Fibroblast of peridontal ligament (primary cell): ENCODE measurements around the gene SNAPC1.
A peak's percentile ranks its signal among the peaks of the same experiment; 100 is the strongest.
"Not testable (repeated sequence)": the region's sequence is repeated elsewhere in the genome, so short reads cannot be mapped to it uniquely, and the experiment has no call there.

Source experiments
- DNase-seq: peaks from one replicate; pipeline ENCODE4 v3.0.0-alpha.2; 2010; ENCODE audit errors: extremely low read depth

The SNAPC1 gene

DNA sequence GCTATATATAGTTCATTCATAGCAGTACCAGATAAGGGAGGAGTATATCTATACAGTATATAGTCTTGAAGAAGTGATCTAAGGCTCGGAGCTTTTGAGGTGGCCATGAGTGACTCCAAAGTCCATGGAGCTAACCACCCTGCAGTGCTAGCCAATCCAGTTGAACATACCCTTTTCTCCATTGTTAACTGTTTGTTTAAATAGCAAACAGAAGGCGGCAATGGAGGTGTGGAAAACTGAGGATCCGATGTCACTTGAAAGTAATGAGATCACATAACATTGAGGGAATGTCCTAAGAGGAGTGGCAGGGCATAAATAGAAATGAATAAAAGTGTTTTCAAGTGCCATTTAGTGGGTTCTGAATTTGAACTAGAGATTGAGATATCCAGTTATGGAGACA, 12.4 kb upstream of the SNAPC1 start:
- no peak for DNase-seq

DNA sequence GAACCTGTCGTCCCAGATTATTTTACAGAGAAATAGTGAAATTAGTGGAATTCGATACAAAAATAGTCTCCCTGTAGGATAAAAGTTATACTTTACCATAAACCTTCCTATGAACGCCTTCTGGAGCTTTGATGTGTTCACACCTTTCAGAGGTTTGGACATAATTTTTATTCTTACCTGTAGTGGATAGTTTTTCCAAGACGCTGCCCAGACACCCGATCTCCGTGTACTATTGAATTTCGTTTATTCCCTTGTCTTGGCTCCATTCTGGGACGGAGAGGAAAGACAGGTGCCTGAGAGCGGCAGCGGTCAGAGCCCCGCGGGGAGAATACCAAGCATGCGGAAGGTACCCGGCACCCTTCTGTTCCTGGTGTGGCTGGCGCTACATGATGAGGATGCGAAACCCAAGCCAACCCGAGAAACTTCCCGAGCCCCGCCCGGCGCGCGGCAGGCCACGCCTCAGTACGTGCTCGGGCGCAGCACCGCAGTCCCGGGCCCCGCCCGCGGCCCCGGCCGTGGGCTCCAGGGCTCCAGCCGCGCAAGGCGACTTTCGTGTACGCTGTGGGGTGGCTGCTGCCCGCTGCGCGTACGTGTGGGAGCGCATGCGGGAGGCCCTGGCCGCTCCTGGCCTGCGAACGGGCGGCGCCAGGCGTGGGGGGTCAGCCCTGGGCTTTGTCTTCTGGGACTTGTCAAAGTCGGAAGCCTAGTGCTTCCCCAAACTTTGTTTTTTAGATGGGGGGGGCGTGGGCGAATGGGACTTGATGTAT, 11.3 kb upstream of the SNAPC1 start:
- peak; percentile 70 for DNase-seq

DNA sequence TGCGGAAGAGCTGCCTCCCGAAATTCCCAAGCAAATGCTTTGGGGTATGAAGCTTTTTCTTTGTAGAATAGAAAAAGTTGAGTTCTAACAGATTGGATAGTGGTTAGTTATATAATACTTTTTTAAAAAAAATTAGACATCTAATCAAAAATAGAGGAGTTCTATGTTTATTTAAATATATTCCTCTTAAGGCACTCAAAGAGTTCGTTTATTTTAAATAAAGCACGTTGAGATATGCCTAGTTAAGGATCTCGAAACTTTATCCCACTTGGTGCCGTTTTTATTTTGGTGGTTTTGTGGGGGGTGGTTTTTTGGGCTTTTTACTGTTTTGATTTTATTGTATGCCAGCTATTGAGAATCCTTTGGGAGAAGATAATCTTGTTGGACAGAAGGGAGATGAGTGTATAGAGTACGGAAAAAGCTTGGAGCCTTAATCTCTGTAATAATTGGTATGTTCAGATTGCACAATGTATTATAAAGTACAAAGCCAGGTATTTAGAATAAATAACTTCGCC, 10.7 kb upstream of the SNAPC1 start:
- no peak for DNase-seq

DNA sequence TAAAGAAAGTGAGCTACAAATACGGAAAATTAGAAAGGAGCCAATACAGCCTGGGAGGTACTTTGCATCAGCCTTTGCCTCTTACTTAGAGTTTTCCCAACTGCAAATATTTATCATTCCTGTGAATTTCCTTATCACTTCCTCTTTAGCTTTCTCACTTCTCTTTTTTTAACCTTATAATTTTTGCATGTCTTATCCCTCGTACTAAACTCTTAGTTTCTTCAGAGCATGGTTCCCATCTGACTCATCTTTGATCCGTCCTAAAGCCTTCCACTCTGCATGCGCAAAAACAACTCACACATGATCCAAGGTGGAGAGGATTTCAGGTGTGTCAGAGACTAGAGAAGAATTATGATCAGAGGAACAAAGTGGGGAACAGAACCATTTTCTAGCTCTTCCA, 9.6 kb upstream of the SNAPC1 start:
- DNase-seq, result no peak

DNA sequence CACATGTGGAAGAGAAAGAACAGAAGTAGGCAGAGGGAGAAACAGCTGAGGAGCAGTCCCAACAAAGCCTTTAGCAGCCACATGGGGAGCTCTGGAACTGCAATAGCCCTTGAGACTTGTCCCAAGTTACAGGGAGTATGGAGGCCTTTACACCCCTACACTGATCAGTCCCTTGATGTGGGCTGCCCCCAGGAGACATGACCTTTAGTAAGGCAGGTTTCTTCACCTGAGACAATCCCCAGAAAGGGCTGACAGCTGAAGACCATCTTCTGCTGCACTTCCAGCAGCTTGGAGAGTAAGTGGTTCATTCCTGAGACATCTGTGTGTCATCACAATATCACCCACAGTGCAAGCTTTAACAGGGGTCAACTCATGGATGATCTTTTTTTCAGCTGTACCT, 8.6 kb upstream of the SNAPC1 start:
- DNase-seq, result no peak

DNA sequence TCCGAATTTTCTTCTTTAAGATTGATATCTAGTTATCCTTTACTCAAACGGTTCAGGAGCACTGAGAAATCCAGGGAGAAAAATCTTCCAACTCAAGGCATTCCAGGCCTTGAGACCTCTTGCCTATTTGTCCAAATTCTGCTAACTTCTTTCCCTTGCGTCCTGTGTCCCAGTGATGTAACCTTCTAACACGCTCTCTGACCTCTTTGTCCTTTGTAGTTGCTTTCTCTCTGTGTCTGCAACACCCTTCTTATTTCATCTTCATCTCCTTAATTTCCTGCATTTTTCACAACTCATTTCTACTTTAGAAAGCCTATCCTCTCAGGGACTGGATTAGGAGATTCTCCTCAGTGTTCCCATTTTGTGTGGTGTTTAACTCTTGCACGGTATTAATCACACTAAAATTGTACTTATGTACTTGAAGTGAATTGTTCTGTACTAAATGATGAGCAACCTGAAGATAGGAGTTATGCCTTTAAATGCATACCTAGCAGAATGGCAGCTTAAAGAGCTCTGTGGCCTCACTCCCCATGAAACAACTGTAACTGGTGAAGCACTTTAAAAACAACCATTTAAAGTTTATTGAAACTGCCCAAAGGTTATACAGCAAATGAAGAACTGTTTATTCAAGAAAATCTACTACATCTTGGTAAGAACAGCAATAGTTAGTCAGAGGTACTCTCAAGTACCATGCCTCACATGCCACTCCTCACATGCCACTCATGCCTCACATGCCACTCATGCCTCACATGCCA, 7.4 kb upstream of the SNAPC1 start:
- peak; percentile 45 for DNase-seq

DNA sequence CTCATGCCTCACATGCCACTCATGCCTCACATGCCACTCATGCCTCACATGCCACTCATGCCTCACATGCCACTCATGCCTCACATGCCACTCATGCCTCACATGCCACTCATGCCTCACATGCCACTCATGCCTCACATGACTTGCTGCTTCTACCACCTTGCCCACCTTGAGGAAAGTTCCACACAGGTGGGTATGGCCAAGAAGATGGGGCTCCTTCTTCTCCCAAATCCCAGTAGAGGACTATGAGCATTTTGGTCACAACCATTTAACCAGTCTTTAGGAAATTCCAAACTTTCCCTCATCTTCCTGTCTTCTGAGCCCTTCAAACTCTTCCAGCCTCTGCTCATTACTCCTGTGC, 6.9 kb upstream of the SNAPC1 start:
- not testable (repeated sequence) for DNase-seq

DNA sequence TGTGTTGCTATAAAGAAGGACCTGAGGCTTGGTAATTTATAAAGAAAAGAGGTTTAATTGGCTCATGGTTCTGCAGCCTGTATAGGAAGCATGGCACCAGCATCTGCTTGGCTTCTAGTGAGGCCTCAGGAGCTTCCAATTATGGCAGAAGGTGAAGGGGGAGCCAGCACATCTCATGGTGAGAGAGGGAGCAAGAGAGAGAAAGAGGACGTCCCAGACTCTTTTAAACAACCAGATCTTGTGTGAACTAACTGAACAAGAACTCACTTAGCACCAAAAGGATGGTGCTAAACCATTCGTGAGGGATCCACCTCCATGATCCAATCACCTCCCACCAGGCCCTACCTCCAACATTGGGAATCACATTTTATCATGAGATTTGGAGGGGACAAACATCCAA, 6.1 kb upstream of the SNAPC1 start:
- DNase-seq, result no peak

DNA sequence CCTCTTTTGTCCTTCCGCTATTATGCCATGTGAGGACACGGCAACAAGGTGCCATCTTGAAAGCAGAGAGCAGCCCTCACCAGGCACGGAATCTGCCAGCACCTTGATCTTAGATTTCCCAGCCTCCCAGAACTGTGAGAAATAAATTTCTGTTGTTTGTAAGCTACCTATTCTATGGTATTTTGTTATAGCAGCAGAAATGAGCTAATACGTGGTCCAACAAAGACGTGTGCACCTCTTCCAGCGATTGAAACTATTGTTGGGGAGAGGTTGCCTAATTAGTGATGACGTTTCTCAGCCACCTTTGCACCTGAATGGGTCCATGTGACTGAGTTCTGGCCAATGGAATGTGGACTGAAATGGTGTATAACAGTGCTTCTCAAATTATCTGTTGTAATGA, 2.3 kb upstream of the SNAPC1 start:
- DNase-seq, result no peak

DNA sequence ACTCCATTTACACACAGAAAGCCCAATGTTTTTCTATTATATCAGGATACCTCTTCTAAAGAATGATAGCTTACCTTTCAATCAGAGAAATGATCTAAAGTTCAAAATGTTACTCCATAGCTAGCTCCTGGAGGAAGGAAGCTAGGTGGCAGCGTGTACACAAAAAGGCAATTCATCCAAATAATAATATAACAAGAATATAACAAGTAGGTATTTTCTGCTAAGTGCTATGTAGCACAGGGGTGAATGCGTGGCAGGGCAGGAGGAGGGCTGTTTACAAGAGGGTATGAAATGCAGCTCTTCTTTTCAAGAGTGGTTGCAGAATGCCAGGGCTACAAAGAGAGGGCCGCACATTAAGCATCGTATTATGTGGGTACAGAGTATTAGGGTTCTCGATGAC, 663 bp upstream of the SNAPC1 start:
- DNase-seq, result no peak

DNA sequence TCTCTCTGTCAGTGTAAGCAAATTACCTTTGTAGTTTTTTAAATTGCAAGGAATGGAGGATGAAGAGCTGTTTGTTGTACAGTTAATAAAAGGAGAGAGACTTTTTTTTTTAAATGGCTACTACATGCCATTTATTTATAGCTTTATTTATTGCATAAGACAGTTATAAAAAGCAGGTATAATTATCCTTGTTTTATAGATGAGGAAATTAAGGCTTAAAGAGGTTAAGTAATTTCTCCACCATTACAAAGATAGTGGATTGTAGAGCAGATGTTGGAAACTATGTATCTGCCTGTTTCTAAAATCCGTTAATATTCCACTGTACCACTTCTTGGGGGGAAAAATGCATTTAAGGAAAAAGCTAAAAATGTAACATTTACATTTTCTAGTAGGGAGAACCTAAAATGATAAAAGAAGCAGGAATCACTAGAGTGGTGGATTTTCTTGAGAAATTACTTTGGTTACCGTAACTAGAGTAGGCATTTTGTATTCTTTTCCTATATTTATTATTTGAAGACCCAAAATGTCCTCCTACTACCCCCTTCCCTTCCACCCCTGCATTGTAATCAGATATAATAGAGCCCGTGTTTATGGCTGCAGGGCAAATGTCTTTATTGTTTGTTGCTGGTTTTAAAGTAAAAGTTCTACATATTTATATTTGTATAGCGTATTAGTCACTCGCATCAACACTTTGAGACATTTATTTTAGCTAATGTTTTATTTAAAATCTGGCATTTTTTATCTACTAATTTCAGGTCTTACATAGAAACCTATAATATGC, 2.3 kb downstream of the SNAPC1 start:
- DNase-seq, result no peak

DNA sequence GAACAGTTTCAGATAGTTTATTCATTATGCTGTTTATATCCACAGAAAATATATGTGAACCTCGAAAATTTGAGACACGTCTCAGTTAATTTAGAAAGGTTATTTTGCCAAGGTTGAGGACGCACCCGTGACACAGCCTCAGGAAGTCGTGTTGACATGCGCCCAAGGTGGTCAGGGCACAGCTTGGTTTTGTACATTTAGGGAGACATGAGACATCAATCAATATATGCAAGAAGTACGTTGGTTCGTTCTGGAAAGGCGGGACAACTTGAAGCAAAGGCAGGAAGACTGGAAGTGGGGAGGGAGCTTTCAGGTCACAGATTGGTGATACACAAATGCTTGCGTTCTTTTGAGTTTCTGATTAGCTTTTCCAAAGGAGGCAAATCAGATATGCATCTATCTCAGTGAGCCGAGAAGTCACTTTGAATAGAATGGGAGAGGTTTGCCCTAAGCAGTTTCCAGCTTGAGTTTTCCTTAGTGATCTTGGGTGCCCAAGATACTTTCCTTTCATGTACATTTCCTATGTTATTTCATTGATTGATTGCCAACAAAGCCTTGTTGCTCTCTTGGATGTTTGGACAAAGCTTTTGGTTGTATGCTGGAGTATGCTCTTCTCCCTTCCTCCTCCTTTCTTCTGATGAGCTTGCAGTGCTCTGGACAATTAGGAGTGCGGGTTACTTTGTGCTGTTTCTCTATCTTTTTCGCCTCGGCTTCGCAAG, 3.2 kb downstream of the SNAPC1 start:
- DNase-seq, result peak; percentile 55

DNA sequence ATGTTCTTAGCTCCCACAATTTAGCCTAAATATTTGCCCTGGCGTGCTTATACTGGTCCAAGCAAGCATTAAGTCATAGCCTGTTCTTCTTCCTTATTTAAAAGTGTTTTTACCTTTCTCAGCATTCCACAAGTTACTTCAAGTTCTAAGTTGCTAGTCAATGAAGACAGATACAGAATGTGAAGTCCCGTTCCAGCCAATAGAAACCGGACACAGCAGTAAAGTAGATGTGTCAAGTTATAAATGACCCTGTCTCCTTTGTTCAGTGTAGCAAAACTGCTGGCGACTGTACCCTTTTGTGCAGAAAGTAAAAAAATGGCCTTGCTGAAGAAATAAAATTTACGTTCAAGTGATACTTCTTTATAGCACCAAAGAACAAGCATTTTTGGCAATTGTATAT, 3.9 kb downstream of the SNAPC1 start:
- DNase-seq, result peak; percentile 10

DNA sequence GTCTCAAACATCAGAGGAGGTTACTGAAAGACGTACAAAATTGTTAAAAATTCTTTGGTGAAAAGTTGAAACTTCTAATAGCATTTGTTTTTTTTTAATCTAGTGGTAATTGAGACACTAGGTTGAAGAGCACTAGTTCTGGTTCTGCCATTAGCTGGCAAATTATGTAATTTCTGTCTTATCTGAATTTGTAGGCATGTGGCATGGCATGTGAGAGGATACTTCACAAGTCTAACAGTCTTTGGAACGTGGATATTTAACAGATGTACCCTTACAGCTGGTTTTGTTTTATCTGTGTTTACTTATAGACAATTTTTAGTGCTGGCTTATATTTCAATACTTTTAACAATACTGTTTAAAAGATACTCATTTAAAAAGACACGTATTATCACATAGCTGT, 6.0 kb downstream of the SNAPC1 start:
- peak; percentile 18 for DNase-seq

DNA sequence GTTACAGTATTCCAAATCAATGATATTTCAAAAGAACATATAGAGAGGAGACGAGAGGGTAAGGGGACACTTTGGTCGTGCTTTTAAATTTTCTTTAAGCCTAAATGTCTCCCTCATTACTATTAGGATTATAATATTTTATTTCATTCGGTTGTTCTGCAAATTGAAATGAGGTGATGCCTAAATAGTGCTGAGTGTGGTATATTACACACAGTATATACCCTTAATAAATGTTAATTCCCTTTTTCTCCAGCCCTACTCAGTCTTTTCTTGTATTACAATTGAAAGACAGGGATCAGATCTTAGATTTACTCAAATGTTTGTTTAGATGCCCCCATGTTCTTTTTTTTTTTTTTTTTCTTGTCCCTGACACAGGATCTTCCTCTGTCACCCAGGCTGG, 7.7 kb downstream of the SNAPC1 start:
- DNase-seq, result no peak

DNA sequence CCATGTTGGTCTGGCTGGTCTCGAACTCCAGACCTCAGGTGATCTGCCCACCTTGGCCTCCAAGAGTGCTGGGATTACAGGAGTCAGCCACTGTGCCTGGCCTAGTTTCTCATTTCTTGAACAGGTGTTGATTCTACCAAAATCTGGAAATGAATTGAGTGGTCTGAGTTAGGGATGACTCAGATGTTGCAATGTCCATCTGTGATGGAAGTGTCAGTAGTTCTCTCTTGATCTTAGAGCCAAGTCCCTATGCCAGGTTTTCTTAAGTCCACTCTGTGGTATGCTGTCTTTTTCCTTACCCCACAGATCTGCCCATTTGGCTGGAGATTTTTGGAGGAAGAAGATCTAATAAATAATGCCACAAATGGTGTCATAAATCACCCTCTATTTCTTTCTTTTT, 12.6 kb downstream of the SNAPC1 start:
- no peak for DNase-seq

DNA sequence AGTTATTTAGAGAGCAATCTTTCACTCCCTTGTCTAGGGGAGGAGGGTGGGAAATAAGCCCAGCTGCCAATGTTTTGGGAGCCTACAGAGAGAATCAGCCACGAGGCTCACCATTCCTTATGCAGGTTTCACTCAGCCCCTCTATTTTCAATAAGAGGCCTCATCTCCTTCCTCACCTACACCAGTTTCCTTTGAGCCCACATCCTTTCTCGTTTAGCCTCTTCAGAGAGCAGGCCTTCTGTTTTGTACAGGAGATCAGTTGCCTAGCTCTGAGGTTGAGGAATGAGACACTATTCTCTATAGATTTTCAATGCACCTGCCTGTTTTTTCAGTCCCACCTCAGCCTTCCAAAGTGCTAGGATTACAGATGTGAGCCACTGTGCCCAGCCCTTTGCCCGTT, 17.9 kb downstream of the SNAPC1 start:
- no peak for DNase-seq

DNA sequence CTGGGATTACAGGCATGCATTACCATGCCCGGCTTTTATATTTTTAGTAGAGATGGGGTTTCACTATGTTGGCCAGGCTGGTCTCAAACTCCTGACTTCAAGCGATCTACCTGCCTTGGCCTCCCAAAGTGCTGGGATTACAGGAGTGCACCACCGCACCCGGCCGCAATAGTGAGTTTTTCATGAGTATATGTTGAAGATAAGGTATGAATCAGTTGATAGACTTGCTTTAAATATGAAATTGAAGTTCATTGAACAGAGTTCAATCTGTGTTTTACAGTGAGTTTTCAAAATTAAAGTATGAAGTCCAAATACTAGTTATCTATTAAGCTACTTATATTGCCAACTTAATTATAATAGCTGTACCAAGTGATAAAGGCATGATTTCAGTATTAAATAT, 35.1 kb downstream of the SNAPC1 start:
- DNase-seq, result no peak

DNA sequence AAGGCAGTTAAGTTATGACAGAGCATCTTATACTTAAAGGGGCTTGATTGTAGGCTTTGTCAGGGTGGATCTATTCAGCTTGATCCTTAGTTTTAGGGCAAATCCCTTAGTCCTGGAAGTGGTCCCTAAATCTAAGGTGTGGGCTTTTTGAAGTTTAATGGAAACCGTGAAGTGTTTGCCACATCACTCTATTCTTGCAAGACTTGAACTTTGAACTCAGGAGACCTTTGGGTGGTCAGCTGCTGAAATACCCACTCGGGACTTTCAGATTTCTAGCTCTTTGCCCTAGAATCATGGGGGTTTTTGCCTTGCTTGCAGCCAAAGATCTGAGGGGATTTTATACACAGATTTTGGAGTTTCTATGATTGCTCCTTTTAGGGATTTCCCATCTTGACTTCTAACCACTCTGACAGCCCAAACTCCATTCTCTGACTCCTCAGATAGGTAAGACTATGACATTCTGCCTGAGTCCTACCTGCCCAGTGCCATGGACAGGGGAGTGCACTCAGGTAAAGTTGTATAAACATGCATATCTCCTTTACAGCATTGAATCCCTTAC, 39.9 kb downstream of the SNAPC1 start:
- no peak for DNase-seq

DNA sequence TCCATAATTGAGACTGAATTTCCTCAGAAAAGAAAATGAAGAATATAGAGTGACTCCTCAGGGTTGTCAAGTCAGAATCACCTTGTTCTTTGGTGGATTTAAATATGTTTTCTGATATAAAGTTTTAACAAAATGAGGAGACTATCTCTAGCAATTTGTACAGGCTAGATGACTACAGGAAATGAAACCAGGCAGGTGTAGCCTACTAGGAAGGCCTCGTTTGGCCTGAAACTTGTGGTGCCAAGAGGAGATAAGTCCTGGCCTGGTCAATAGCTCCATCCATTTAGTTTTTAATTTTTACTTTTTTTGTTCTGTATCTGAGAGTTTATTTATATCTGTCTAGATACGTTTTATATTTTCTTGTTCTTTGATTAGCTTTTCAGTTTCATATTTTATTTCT, 41.5 kb downstream of the SNAPC1 start:
- no peak for DNase-seq

DNA sequence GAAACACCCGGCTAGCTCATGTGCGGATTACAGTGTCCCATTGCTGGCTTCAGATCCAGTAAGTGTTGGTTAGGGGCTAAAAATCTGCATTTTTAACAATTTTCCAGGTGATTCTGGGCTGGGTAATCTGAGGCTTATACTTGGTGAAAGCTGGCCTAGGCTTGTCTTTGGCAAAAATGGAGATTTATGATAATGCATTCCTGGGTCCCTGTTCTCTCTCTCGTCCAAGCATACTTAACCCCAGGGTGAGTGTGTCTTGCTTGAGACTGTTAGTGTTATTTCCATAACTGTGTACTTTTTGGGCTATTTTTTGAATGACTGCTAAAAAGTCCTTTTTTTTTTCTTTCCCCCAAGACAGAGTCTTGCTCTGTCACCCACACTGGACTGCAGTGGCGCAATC, 43.2 kb downstream of the SNAPC1 start:
- DNase-seq, result no peak
